OCI-LY7 (cell line): ENCODE results near the gene PIGS. TPM values are rescaled to one million over a fixed set of nuclear protein-coding genes. Genes with fewer than 3 reads are reported as not detected.

Experiments used
- BruUV-seq: library from RNA; stranded (reverse); fragments of 400-500 nt; replicated peaks from 2 replicates; lab custom pipeline; 2021; lab: Mats Ljungman, UMichigan
- CTCF ChIA-PET: fragments of 300-600 bp; sonication (Branson Sonifier 250); formaldehyde crosslinking; loops from one replicate; lab custom pipeline; 2022; ENCODE audit warnings: antibody characterized with exemption; ENCODE audit not compliant: unreplicated experiment; lab: Charles Lee
- POLR2A ChIA-PET: fragments of 300-600 bp; sonication (Branson Sonifier 250); formaldehyde crosslinking; loops from one replicate; lab custom pipeline; 2022; ENCODE audit warnings: antibody characterized with exemption; lab: Charles Lee
- DNase-seq: peaks from one replicate; pipeline ENCODE4 v3.0.0-alpha.2; 2015; ENCODE audit warnings: low spot score
- H2AFZ ChIP-seq: fragments of 200-600 bp; sonication (generic), shearing (Covaris generic); 2 replicates; pipeline ENCODE4 v1.6.1; 2014; ENCODE audit warnings: mild to moderate bottlenecking, antibody characterized with exemption, low read length, moderate library complexity
- H3K27ac ChIP-seq: fragments of 200-600 bp; sonication (generic); 2 replicates; pipeline ENCODE4 v1.5.1; 2014; ENCODE audit warnings: mixed run types, low read depth, mild to moderate bottlenecking, moderate library complexity, low read length, inconsistent platforms; ENCODE audit not compliant: poor library complexity, severe bottlenecking
- H3K36me3 ChIP-seq: fragments of 200-600 bp; sonication (generic); 2 replicates; pipeline ENCODE4 v1.6.1; 2014; ENCODE audit warnings: mild to moderate bottlenecking, antibody characterized with exemption, low read length, moderate library complexity, mixed read lengths; ENCODE audit not compliant: insufficient read depth
- H3K4me1 ChIP-seq: fragments of 200-600 bp; sonication (generic); 2 replicates; pipeline ENCODE4 v1.5.1; 2014; ENCODE audit warnings: mild to moderate bottlenecking, low read length; ENCODE audit not compliant: insufficient read depth, poor library complexity, severe bottlenecking
- H3K4me2 ChIP-seq: fragments of 200-600 bp; sonication (generic); 2 replicates; pipeline ENCODE4 v1.6.1; 2014; ENCODE audit warnings: mild to moderate bottlenecking, low read length
- H3K4me3 ChIP-seq: fragments of 200-600 bp; sonication (generic); 2 replicates; pipeline ENCODE4 v1.5.1; 2014; ENCODE audit warnings: mild to moderate bottlenecking, low read depth, low read length; ENCODE audit not compliant: poor library complexity, severe bottlenecking
- H3K79me2 ChIP-seq: fragments of 200-600 bp; sonication (generic); 2 replicates; pipeline ENCODE4 v1.6.1; 2016; ENCODE audit warnings: low read depth, mild to moderate bottlenecking, low read length, moderate library complexity, mixed read lengths; ENCODE audit not compliant: insufficient read depth
- H3K9me2 ChIP-seq: fragments of 200-600 bp; sonication (generic); 2 replicates; pipeline ENCODE4 v1.6.1; 2016; ENCODE audit warnings: mild to moderate bottlenecking, low read length, mixed read lengths; ENCODE audit not compliant: insufficient read depth
- H3K9me3 ChIP-seq: fragments of 200-600 bp; sonication (generic); 2 replicates; pipeline ENCODE4 v1.6.1; 2014; ENCODE audit warnings: mild to moderate bottlenecking, mixed run types, low read length, mixed read lengths
- H4K20me1 ChIP-seq: fragments of 200-600 bp; sonication (generic); 2 replicates; pipeline ENCODE4 v1.6.1; 2014; ENCODE audit warnings: mild to moderate bottlenecking, antibody characterized with exemption, low read length, moderate library complexity, mixed read lengths; ENCODE audit not compliant: insufficient read depth
- CTCF ChIP-seq: fragments of 200-600 bp; sonication (generic); conservative IDR thresholded peaks from 2 replicates; pipeline ENCODE4 v1.5.1; 2014; ENCODE audit warnings: mild to moderate bottlenecking, antibody characterized with exemption, low read length, moderate library complexity, mixed read lengths
- EZH2phosphoT487 ChIP-seq: fragments of 200-600 bp; sonication (generic); IDR thresholded peaks from 2 replicates; pipeline ENCODE4 v1.6.1; 2018; ENCODE audit warnings: low read depth, borderline replicate concordance, mild to moderate bottlenecking, mixed run types, antibody characterized with exemption, low read length, moderate library complexity, mixed read lengths
- intact Hi-C: fragments of 100-400 bp; cut with micrococcal nuclease; formaldehyde crosslinking; loops from one replicate; pipeline ENCODE4 v1.10.0; 2022; ENCODE audit not compliant: unreplicated experiment
- total RNA-seq, 2 experiments: library from RNA; depleted of rRNA in 1 of 2; stranded (reverse); fragments of >200 nt in 1 of 2; shearing (Covaris generic) in 1 of 2; gene quantifications; 2 replicates each; pipeline ENCODE4 v1.2.3, GENCODE V29; 2014 to 2022

The PIGS gene
- total RNA-seq, 2 experiments from 2014 or later, result 13.9 to 34.0 TPM

- Histone ChIP-seq H3K9me2 (no peaks in the 10 kb centered on the region), H3K36me3 (peaks cover 55% of the 10 kb centered on the region), H3K9me3 (no peaks in the 10 kb centered on the region), H4K20me1 (no peaks in the 10 kb centered on the region), H3K79me2 (no peaks in the 10 kb centered on the region), H3K4me2 (no peak overlapping the region), H3K4me3 (no peak overlapping the region), H2AFZ (no peak overlapping the region), H3K4me1 (peaks cover 20% of the 10 kb centered on the region), H3K27ac (no peak overlapping the region)
- no TSS peak for BruUV-seq
- ChIA-PET POLR2A (interaction anchor here (0.6 to 1.4 kb wide), 3 partner anchors 10 to 23 kb away, joined by 3 read pairs; no protein-coding TSS in a partner anchor), CTCF (interaction anchor here (0.6 kb wide), 1 partner anchor 67 kb away, joined by 3 read pairs; no protein-coding TSS in a partner anchor)
- no peak for DNase-seq
- 0 out of 2 replicates have a peak, but pooled peaks have one; percentile 27 for TF ChIP-seq CTCF
- no peak for TF ChIP-seq EZH2phosphoT487
- intact Hi-C loops, result no loop called here
These were observed 3.9 kb upstream of the PIGS start for GRCh38 chr17:28575126-28575795.

GRCh38 chr17:28574526-28574925 lies 3.2 kb upstream of the PIGS start:
- DNase-seq, result no peak
- intact Hi-C loops, result no loop called here

More at GRCh38 chr17:28574526-28574925, 3.2 kb upstream of the PIGS start:
- ChIA-PET CTCF (no interaction called here), POLR2A (no interaction called here)
- H4K20me1 ChIP-seq, result no peaks in the 10 kb centered on the region
- H3K79me2 ChIP-seq, result no peaks in the 10 kb centered on the region
- no peaks in the 10 kb centered on the region for H3K9me3 ChIP-seq
- no peak overlapping the region for H3K27ac ChIP-seq
- peaks cover 21% of the 10 kb centered on the region for H3K4me1 ChIP-seq
- H3K9me2 ChIP-seq, result no peaks in the 10 kb centered on the region
- peaks cover 47% of the 10 kb centered on the region for H3K36me3 ChIP-seq
- no peak for TF ChIP-seq EZH2phosphoT487
- no peak for TF ChIP-seq CTCF
- H2AFZ ChIP-seq, result no peak overlapping the region
- no TSS peak for BruUV-seq
- H3K4me2 ChIP-seq, result no peak overlapping the region
- no peak overlapping the region for H3K4me3 ChIP-seq
